Measurements from ENCODE around the gene NHSL2. TPM values are rescaled to one million over a fixed set of nuclear protein-coding genes. Genes with fewer than 3 reads are reported as not detected.

NHSL2 gene
- total RNA-seq, 1 experiment from 2014 or later, result 0.58 TPM

GRCh38 chrX:72131317-72132294 lies 221.0 kb downstream of the NHSL2 start, which contains the start of gene RTL5:
Gene RTL5, minus strand, starts transcription at chrX:72131915.
- BruUV-seq (replicated peaks), result no TSS peak
- no peak within 1 kb of the TSS for H3K27ac ChIP-seq (ENCODE audit: low read depth, low read length, poor library complexity, severe bottlenecking)
- POLR2A ChIA-PET (ENCODE audit: low non-redundant PET), result interaction anchor here (0.5 kb wide), 1 partner anchor 57 kb away, joined by 4 read pairs; no protein-coding TSS in a partner anchor

GRCh38 chrX:72132456-72132855 lies 221.8 kb downstream of the NHSL2 start:
- ChIA-PET POLR2A (ENCODE audit: low non-redundant PET) (interaction anchor here (0.5 kb wide), 1 partner anchor 56 kb away, joined by 4 read pairs; no protein-coding TSS in a partner anchor), CTCF (interaction anchor here (1.0 kb wide), 1 partner anchor 110 kb away, joined by 3 read pairs; no protein-coding TSS in a partner anchor)
- no peaks in the 10 kb centered on the region for H3K9me3 ChIP-seq (ENCODE audit: low read depth, low read length, poor library complexity, severe bottlenecking)
- H3K36me3 ChIP-seq (ENCODE audit: insufficient read depth, low read length, poor library complexity, severe bottlenecking), result no peaks in the 10 kb centered on the region
- no peak for TF ChIP-seq EZH2 (IDR thresholded peaks at IDR 0.05; ENCODE audit: borderline replicate concordance, low read depth, low read length, poor library complexity, severe bottlenecking)
- TF ChIP-seq CTCF (conservative IDR thresholded peaks at IDR 0.05; ENCODE audit: low read depth, low read length), result no peak
- BruUV-seq (replicated peaks), result no TSS peak
- peak overlapping the region; percentile 51 for H3K4me3 ChIP-seq (ENCODE audit: low read depth, low read length, poor library complexity, severe bottlenecking)
- H3K27me3 ChIP-seq (replicated peaks; ENCODE audit: insufficient read depth, low read depth, low read length, poor library complexity), result no peaks in the 10 kb centered on the region
- intact Hi-C loops (cut with micrococcal nuclease; ENCODE audit: unreplicated experiment), result no loop called here
- no peak for DNase-seq (ENCODE audit: low spot score)
- H3K27ac ChIP-seq (ENCODE audit: low read depth, low read length, poor library complexity, severe bottlenecking), result no peak overlapping the region
- no peaks in the 10 kb centered on the region for H3K4me1 ChIP-seq (ENCODE audit: insufficient read depth, low read length, poor library complexity, severe bottlenecking)

More at GRCh38 chrX:72131317-72132294, 221.0 kb downstream of the NHSL2 start, which contains the start of gene RTL5:
- H3K27me3 ChIP-seq (replicated peaks; ENCODE audit: insufficient read depth, low read depth, low read length, poor library complexity), result no peaks in the 10 kb centered on the region
- no peaks in the 10 kb centered on the region for H3K9me3 ChIP-seq (ENCODE audit: low read depth, low read length, poor library complexity, severe bottlenecking)
- CTCF ChIA-PET, result interaction anchor here (1.0 kb wide), 1 partner anchor 110 kb away, joined by 3 read pairs; no protein-coding TSS in a partner anchor
- TF ChIP-seq CTCF (conservative IDR thresholded peaks at IDR 0.05; ENCODE audit: low read depth, low read length) (no peak), EZH2 (IDR thresholded peaks at IDR 0.05; ENCODE audit: borderline replicate concordance, low read depth, low read length, poor library complexity, severe bottlenecking) (no peak)
- no peaks in the 10 kb centered on the region for H3K4me1 ChIP-seq (ENCODE audit: insufficient read depth, low read length, poor library complexity, severe bottlenecking)
- H3K4me3 ChIP-seq (ENCODE audit: low read depth, low read length, poor library complexity, severe bottlenecking), result peak within 1 kb of the TSS; percentile 51
- H3K36me3 ChIP-seq (ENCODE audit: insufficient read depth, low read length, poor library complexity, severe bottlenecking), result no peaks in the 10 kb centered on the region
- intact Hi-C loops (cut with micrococcal nuclease; ENCODE audit: unreplicated experiment), result no loop called here
- peak; percentile 92 for DNase-seq (ENCODE audit: low spot score)

GRCh38 chrX:72133851-72134546 lies 223.4 kb downstream of the NHSL2 start:
- CTCF ChIA-PET, result no interaction called here
- no TSS peak for BruUV-seq (replicated peaks)
- POLR2A ChIA-PET (ENCODE audit: low non-redundant PET), result no interaction called here
- intact Hi-C loops (cut with micrococcal nuclease; ENCODE audit: unreplicated experiment), result no loop called here
- H3K27me3 ChIP-seq (replicated peaks; ENCODE audit: insufficient read depth, low read depth, low read length, poor library complexity), result no peaks in the 10 kb centered on the region
- no peaks in the 10 kb centered on the region for H3K4me1 ChIP-seq (ENCODE audit: insufficient read depth, low read length, poor library complexity, severe bottlenecking)
- H3K4me3 ChIP-seq (ENCODE audit: low read depth, low read length, poor library complexity, severe bottlenecking), result no peak overlapping the region
- no peak for TF ChIP-seq CTCF (conservative IDR thresholded peaks at IDR 0.05; ENCODE audit: low read depth, low read length)
- TF ChIP-seq EZH2 (IDR thresholded peaks at IDR 0.05; ENCODE audit: borderline replicate concordance, low read depth, low read length, poor library complexity, severe bottlenecking), result no peak
- H3K36me3 ChIP-seq (ENCODE audit: insufficient read depth, low read length, poor library complexity, severe bottlenecking), result no peaks in the 10 kb centered on the region
- no peak for DNase-seq (ENCODE audit: low spot score)
- no peak overlapping the region for H3K27ac ChIP-seq (ENCODE audit: low read depth, low read length, poor library complexity, severe bottlenecking)
- H3K9me3 ChIP-seq (ENCODE audit: low read depth, low read length, poor library complexity, severe bottlenecking), result no peaks in the 10 kb centered on the region

All from A673 (cell line).